ENCODE data around the gene GULP1. TPM values are rescaled to one million over a fixed set of nuclear protein-coding genes. Genes with fewer than 3 reads are reported as not detected.

The GULP1 gene
- total and polyA plus RNA-seq, 2 experiments from 2014 or later = 94.6 to 181 TPM

- Histone ChIP-seq H4K20me1 (replicated peaks; ENCODE audit: insufficient read depth) (no peaks in the 10 kb centered on the region), H3K27ac (ENCODE audit: low read depth) (no peak overlapping the region), H3K27me3 (ENCODE audit: insufficient read depth) (no peaks in the 10 kb centered on the region), H2AFZ (no peak overlapping the region), H3K9me2 (ENCODE audit: insufficient read depth) (no peaks in the 10 kb centered on the region), H3F3A (replicated peaks; ENCODE audit: low read depth) (no peaks in the 10 kb centered on the region), H3K36me3 (ENCODE audit: insufficient read depth) (no peaks in the 10 kb centered on the region), H3K4me3 (no peak overlapping the region), H3K79me2 (replicated peaks; ENCODE audit: insufficient read depth) (peaks cover 16% of the 10 kb centered on the region), H3K4me2 (no peak overlapping the region), H3K4me1 (ENCODE audit: insufficient read depth) (peaks cover 24% of the 10 kb centered on the region)
- peaks cover 1% of the 10 kb centered on the region for H3K27me3 Mint-ChIP-seq (ENCODE audit: insufficient read depth, low read depth, poor library complexity)
- H3K9me3 Mint-ChIP-seq = no peaks in the 10 kb centered on the region
- no peak overlapping the region for H3K4me3 Mint-ChIP-seq
- DNase-seq (ENCODE audit: low spot score) (no peak), ATAC-seq (no peak)
- peaks cover 34% of the 10 kb centered on the region for H3K4me1 Mint-ChIP-seq
- H3K36me3 Mint-ChIP-seq (ENCODE audit: low read depth) = peaks cover 7% of the 10 kb centered on the region
- no peak for TF ChIP-seq STAT1 (IDR thresholded peaks at IDR 0.05; ENCODE audit: unreplicated experiment)
- TF ChIP-seq EZH2phosphoT487 (IDR thresholded peaks at IDR 0.05; ENCODE audit: unreplicated experiment) = no peak
- no peak for TF ChIP-seq ZNF462 (CRISPR knock-in tag; IDR thresholded peaks at IDR 0.05)
- TF ChIP-seq ETS1 (IDR thresholded peaks at IDR 0.05) = no peak
- TF ChIP-seq CTCF (conservative IDR thresholded peaks at IDR 0.05; ENCODE audit: low read depth in 2 of 2) = no peak
- no peak for TF ChIP-seq CREB1 (CRISPR knock-in tag; IDR thresholded peaks at IDR 0.05; ENCODE audit: low read depth)
- TF ChIP-seq ZNF114 (CRISPR knock-in tag; IDR thresholded peaks at IDR 0.05) = no peak
- TF ChIP-seq POLR2AphosphoS5 (IDR thresholded peaks at IDR 0.05; ENCODE audit: low read depth) = no peak
- TF ChIP-seq JUNB (IDR thresholded peaks at IDR 0.05; ENCODE audit: unreplicated experiment) = no peak
- TF ChIP-seq ZNF331 (CRISPR knock-in tag; IDR thresholded peaks at IDR 0.05; ENCODE audit: low read depth) = no peak
- no peak for TF ChIP-seq REST (IDR thresholded peaks at IDR 0.05; ENCODE audit: unreplicated experiment)
- TF ChIP-seq NANOG (IDR thresholded peaks at IDR 0.05; ENCODE audit: borderline replicate concordance) = no peak
- H3K27ac Mint-ChIP-seq = no peak overlapping the region
These were observed 203.2 kb downstream of the GULP1 start for GRCh38 chr2:188494906-188495305.

Data from GM23338 (cell line).